COLO668 (cell line): ENCODE data around the gene IP6K3.

Experiments used
- DNase-seq: peaks from one replicate; lab custom pipeline; 2025; ENCODE audit not compliant: unreplicated experiment; lab: John Stamatoyannopoulos, UW

The IP6K3 gene

GRCh38 chr6:33707771-33708170 lies 38.9 kb downstream of the IP6K3 start:
- DNase-seq = no peak

- DNase-seq = no peak
Observed at GRCh38 chr6:33705955-33706725, 40.6 kb downstream of the IP6K3 start.

GRCh38 chr6:33705268-33705885 lies 41.3 kb downstream of the IP6K3 start:
- DNase-seq = no peak

- DNase-seq = no peak
Observed at GRCh38 chr6:33704215-33705066, 42.3 kb downstream of the IP6K3 start.

- peak; percentile 15 for DNase-seq
Observed at GRCh38 chr6:33702345-33702977, 44.2 kb downstream of the IP6K3 start.

GRCh38 chr6:33700391-33701050 lies 46.2 kb downstream of the IP6K3 start:
- DNase-seq = peak; percentile 47

- DNase-seq = no peak
Observed at GRCh38 chr6:33699739-33700138, 47.0 kb downstream of the IP6K3 start.

- DNase-seq = no peak
Observed at GRCh38 chr6:33699131-33699530, 47.6 kb downstream of the IP6K3 start.

- DNase-seq = no peak
Observed at GRCh38 chr6:33698494-33698893, 48.2 kb downstream of the IP6K3 start.

- no peak for DNase-seq
Observed at GRCh38 chr6:33697845-33698244, 48.9 kb downstream of the IP6K3 start.

- no peak for DNase-seq
Observed at GRCh38 chr6:33696548-33697518, 49.9 kb downstream of the IP6K3 start.

GRCh38 chr6:33696076-33696475 lies 50.6 kb downstream of the IP6K3 start:
- DNase-seq = no peak

GRCh38 chr6:33695451-33695887 lies 51.2 kb downstream of the IP6K3 start:
- DNase-seq = no peak

- no peak for DNase-seq
Observed at GRCh38 chr6:33694977-33695376, 51.7 kb downstream of the IP6K3 start.

GRCh38 chr6:33694401-33694931 lies 52.2 kb downstream of the IP6K3 start:
- no peak for DNase-seq

- DNase-seq = no peak
Observed at GRCh38 chr6:33693186-33694105, 53.3 kb downstream of the IP6K3 start.

- no peak for DNase-seq
Observed at GRCh38 chr6:33692760-33693158, 53.9 kb downstream of the IP6K3 start.

GRCh38 chr6:33692078-33692759 lies 54.5 kb downstream of the IP6K3 start:
- DNase-seq = no peak
